Transverse colon (tissue), 4 donors: Measurements from ENCODE around the gene ROR1. TPM values are rescaled to one million over a fixed set of nuclear protein-coding genes. Genes with fewer than 3 reads are reported as not detected.

Experiments
- DNase-seq: peaks from one replicate; pipeline ENCODE4 v3.0.0-alpha.2; 2019
- H3K27ac ChIP-seq, 4 donors: fragments of 200-600 bp; sonication (generic); 2 replicates each; pipeline ENCODE4 v1.5.1; 2016 to 2018; ENCODE audit warnings: inconsistent platforms in 4 of 4
- H3K27me3 ChIP-seq: fragments of 200-600 bp; sonication (generic); 2 replicates; pipeline ENCODE4 v1.5.1; 2017; ENCODE audit warnings: inconsistent platforms
- H3K36me3 ChIP-seq, 4 donors: fragments of 200-600 bp; sonication (generic); 2 replicates each; pipeline ENCODE4 v1.5.1; 2017 to 2019; ENCODE audit warnings: inconsistent platforms in 4 of 4
- H3K4me1 ChIP-seq, 4 donors: fragments of 200-600 bp; sonication (generic); 2 replicates each; pipeline ENCODE4 v1.5.1; 2017 to 2020; ENCODE audit warnings: inconsistent platforms in 4 of 4
- H3K4me3 ChIP-seq, 4 donors: fragments of 200-600 bp; sonication (generic); 1 replicate in 1 of 4; 2 replicates in 3 of 4; pipeline versions ENCODE4 v1.5.1 to v1.6.1; 2017 to 2019; ENCODE audit warnings: inconsistent platforms in 4 of 4
- H3K9me3 ChIP-seq, 2 donors: fragments of 200-600 bp; sonication (generic); 2 replicates each; pipeline ENCODE4 v1.5.1; 2017 to 2019; ENCODE audit warnings: inconsistent platforms in 2 of 2
- EP300 ChIP-seq: sonication (generic); formaldehyde crosslinking; IDR thresholded peaks from one replicate; pipeline ENCODE4 v1.6.1; 2017; ENCODE audit warnings: antibody characterized with exemption, low read depth
- POLR2A ChIP-seq: fragments of 450-650 bp; IDR thresholded peaks from one replicate; pipeline ENCODE4 v1.6.1; 2016; ENCODE audit warnings: antibody characterized with exemption, mild to moderate bottlenecking, moderate library complexity
- POLR2AphosphoS5 ChIP-seq, 3 donors: sonication (generic); formaldehyde crosslinking; IDR thresholded peaks; one replicate each; pipeline ENCODE4 v1.6.1; 2016; ENCODE audit warnings: antibody characterized with exemption in 3 of 3
- WGBS, 2 donors: methylation state at CpG; one replicate each; pipeline ENCODE4 v1.1.5; 2018; ENCODE audit warnings: low coverage in 1 of 2; 5-methylcytosine and 5-hydroxymethylcytosine counted together
- in situ Hi-C, 4 donors: fragments of 200-750 bp; cut with MboI; loops; one replicate each; pipeline versions ENCODE4 v1.15.0 to v1.15.1; 2017; ENCODE audit warnings: low sequenced_read_pairs in 3 of 4, low pct_ligation_motif_present in 1 of 4, low pct_unique_long_range_greater_than_20kb in 1 of 4
- intact Hi-C: fragments of 100-400 bp; cut with DNase I; formaldehyde crosslinking; loops from one replicate; pipeline ENCODE4 v1.15.1; 2023; ENCODE audit warnings: low total_unique reads
- total RNA-seq, 4 donors: library from RNA; depleted of rRNA; stranded (reverse); fragments of >200 nt; gene quantifications; one replicate each; pipeline ENCODE4 v1.1.0, GENCODE V29; 2016
- TF ChIP-seq, protein P1 (sequence below), 5 experiments: fragments of 200-600 bp in 3 of 5; fragments of 450-650 bp in 2 of 5; sonication (generic) in 3 of 5; IDR thresholded peaks; 1 replicate in 2 of 5; 2 replicates in 3 of 5; pipeline ENCODE4 v1.5.1; 2016 to 2017; ENCODE audit warnings: antibody characterized with exemption in 5 of 5, inconsistent platforms in 3 of 5, mild to moderate bottlenecking in 2 of 5, moderate library complexity in 1 of 5

ROR1 gene
- total RNA-seq, 4 donors from 2014 or later: 3.0 to 6.7 (median 4.6) TPM

DNA sequence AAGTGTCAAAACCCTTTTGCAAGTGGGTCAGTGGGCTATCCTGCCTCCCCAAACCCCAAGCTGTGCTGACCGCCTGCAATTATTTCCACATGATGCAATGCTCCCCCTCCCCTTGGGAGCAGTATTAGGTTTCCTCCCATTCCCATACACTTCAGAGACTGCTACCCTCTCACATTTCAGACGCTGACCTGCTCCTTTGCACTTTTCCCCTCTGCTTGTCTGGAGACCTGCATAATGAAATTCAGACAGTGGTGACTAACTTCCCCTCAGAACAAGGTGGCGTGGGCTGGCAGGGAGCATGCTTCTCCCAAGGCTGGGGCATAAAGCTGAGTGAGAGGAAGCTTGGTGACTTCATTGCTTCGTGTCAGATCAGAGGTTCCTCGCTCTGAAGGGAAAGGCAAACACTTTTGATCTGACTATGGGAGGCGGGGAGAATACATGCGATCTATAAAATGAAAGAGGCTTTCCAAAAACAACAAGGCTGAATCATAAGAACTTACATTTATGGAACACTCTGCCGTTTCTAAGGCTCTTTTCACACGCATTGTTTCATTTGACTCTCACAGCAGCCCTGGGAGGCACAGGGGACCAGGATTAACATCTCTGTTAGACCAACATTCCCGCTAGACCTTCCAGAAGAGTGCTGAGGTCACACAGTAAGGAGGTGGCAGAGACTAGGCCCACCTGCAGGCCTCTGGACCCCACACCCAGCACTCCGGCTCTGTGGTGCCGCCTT, 27.5 kb upstream of the ROR1 start:
- in situ Hi-C loops: no loop called here
- intact Hi-C loops: no loop called here

DNA sequence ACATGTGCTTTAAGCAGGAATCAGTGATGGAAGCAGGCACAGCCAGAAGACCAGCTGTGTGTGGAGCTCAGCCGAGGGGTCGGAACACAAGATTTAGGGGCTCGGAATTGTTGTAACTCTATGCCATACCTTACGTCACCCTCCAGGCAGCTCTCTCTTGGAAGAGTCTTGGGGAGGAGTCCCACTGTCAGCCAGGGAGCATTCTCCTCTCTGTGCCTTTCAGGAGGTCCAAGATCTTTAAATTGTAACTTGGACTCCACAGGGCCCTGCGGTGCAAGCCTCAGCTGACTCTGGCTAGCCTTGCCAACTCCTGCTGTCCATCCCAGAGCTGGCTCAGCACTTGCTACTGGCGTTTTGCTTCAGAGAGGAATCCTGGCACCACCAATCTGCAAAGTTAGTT, 26.4 kb upstream of the ROR1 start:
- H3K27ac ChIP-seq: no peak overlapping the region
- in situ Hi-C loops: no loop called here
- intact Hi-C loops: no loop called here

More for the DNA sequence above, 27.5 kb upstream of the ROR1 start:
- H3K4me3 ChIP-seq: no peak overlapping the region
- no peaks in the 10 kb centered on the region for H3K36me3 ChIP-seq
- no peak overlapping the region for H3K27ac ChIP-seq
- no peak for DNase-seq
- H3K4me1 ChIP-seq: no peaks in the 10 kb centered on the region
- no peak for TF ChIP-seq EP300
- no peak for TF ChIP-seq POLR2A
- TF ChIP-seq POLR2AphosphoS5 (IDR thresholded peaks at IDR 0.05): no peak
- no peaks in the 10 kb centered on the region for H3K27me3 ChIP-seq
- no peaks in the 10 kb centered on the region for H3K9me3 ChIP-seq
- WGBS, 2 donors: 45 to 66% methylated on average over 4 to 12 of the region's 12 CpGs

DNA sequence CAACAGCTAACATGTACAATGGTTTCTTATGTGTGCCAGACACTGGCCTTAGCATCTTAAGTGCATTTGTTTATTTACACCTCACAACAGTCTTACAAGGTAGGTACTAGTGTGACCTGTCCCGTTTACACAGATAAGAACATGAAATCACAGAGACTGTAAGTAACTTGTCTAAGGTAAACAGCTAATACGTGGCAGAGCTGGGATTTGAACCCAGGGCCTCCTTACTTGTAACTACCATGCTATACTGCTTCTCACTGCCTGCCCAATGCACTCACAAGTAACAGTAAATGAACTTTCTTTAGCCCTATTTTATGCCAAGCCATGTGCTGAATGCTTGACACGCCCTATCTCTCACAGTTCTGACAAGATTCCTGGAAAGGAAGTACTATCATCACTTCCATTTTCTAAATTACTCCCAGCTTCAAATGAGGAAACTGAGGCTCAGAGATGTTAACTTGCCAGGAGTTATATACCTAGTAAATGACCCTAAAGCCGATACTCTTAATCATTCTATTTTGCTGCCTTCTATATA, 25.7 kb upstream of the ROR1 start:
- TF ChIP-seq EP300 (no peak), POLR2A (no peak), POLR2AphosphoS5 (IDR thresholded peaks at IDR 0.05) (no peak)
- TF ChIP-seq, protein P1, sequence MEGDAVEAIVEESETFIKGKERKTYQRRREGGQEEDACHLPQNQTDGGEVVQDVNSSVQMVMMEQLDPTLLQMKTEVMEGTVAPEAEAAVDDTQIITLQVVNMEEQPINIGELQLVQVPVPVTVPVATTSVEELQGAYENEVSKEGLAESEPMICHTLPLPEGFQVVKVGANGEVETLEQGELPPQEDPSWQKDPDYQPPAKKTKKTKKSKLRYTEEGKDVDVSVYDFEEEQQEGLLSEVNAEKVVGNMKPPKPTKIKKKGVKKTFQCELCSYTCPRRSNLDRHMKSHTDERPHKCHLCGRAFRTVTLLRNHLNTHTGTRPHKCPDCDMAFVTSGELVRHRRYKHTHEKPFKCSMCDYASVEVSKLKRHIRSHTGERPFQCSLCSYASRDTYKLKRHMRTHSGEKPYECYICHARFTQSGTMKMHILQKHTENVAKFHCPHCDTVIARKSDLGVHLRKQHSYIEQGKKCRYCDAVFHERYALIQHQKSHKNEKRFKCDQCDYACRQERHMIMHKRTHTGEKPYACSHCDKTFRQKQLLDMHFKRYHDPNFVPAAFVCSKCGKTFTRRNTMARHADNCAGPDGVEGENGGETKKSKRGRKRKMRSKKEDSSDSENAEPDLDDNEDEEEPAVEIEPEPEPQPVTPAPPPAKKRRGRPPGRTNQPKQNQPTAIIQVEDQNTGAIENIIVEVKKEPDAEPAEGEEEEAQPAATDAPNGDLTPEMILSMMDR (IDR thresholded peaks at IDR 0.05): no peak
- in situ Hi-C loops (no loop called here), intact Hi-C loops (no loop called here)
- no peak for DNase-seq
- Histone ChIP-seq H3K9me3 (no peaks in the 10 kb centered on the region), H3K4me3 (no peak overlapping the region), H3K27ac (no peak overlapping the region), H3K36me3 (no peaks in the 10 kb centered on the region), H3K27me3 (no peaks in the 10 kb centered on the region), H3K4me1 (no peaks in the 10 kb centered on the region)
- WGBS, 2 donors: 67 to 72% methylated on average over 3 to 4 of the region's 4 CpGs

More for the DNA sequence above, 26.4 kb upstream of the ROR1 start:
- Histone ChIP-seq H3K27me3 (no peaks in the 10 kb centered on the region), H3K36me3 (no peaks in the 10 kb centered on the region), H3K4me1 (no peaks in the 10 kb centered on the region), H3K9me3 (no peaks in the 10 kb centered on the region), H3K4me3 (no peak overlapping the region)
- 83% methylated on average over 6 of the region's 6 CpGs; no CpG with 5 or more reads in 1 of the 2 donors for WGBS, 2 donors
- TF ChIP-seq POLR2A (no peak), EP300 (no peak), POLR2AphosphoS5 (IDR thresholded peaks at IDR 0.05) (no peak)
- TF ChIP-seq, protein P1 (IDR thresholded peaks at IDR 0.05): no peak
- no peak for DNase-seq

DNA sequence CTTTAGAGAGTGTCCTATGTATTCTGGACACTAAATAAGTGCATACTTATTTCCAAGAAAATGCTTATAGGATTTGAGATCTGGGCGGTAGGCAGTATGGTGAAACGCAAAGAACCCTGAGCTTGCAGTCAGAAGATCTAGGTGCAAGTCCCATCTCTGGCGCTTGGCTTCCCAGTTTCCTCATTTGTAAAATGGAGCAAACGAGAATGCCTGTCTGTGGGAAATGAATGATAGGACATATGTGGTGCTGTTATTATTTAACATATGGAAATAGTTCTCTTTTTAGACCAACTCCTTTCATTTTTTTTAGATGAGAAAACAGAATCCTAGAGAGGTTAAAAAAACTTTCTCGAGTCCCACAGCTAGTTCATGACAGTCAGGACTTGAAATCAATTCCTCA, 25.2 kb upstream of the ROR1 start:
- Histone ChIP-seq H3K4me3 (no peak overlapping the region), H3K36me3 (no peaks in the 10 kb centered on the region), H3K4me1 (no peaks in the 10 kb centered on the region), H3K9me3 (no peaks in the 10 kb centered on the region), H3K27ac (no peak overlapping the region), H3K27me3 (no peaks in the 10 kb centered on the region)
- TF ChIP-seq, protein P1 (IDR thresholded peaks at IDR 0.05): no peak
- TF ChIP-seq POLR2AphosphoS5 (IDR thresholded peaks at IDR 0.05) (no peak), POLR2A (no peak), EP300 (no peak)
- intact Hi-C loops: no loop called here
- DNase-seq: no peak
- 91 to 93% methylated on average over 5 of the region's 5 CpGs for WGBS, 2 donors
- in situ Hi-C loops: no loop called here
